ENCODE data around the gene EFR3B.
"Not testable (repeated sequence)": the region's sequence is repeated elsewhere in the genome, so short reads cannot be mapped to it uniquely, and the experiment has no call there.

Gene EFR3B

DNA sequence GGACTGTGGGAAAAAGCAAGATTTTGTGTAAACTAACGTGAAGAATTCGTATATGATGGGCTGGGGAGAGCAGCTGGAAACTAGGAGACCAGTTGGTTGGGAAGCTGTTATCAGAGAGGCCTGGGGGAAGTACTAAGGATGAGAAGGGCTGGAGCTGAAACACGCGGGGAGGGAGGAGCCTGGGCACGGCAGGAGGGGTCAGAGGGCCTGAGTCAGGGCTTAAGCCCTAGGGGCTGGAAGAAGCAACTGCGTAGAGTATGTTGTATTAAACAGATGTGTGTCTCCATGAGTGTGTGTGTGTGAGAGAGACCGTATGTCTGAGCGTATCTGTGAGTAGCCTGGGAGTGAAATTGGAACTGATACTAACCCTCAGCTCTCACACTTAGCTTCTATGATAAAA, 118.1 kb downstream of the EFR3B start:
- peak; percentile 4 for DNase-seq

DNA sequence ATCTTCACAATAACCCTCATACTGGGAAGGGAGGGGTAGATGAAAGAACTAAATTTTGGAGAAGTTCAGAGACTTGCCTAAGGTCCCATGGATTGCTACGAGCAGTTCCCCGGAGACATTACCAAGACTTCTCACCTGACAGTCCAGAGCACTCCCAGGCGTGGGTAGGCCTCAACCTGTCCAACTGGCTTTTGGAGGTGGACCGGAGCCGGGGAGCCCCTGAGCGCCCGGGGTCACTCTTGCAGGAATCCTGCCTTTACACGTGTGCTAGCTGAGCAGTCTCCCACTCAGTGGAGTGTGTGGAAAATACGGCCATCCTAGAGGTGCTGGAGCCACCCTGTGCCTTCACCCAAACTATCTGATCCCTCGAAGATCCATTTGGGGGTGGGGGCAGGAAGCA, 118.5 kb downstream of the EFR3B start:
- DNase-seq: no peak

- no peak for DNase-seq
Measured at GRCh38 chr2:25161055-25161781, 119.3 kb downstream of the EFR3B start.

GRCh38 chr2:25162061-25162460, 120.2 kb downstream of the EFR3B start:
- not testable (repeated sequence) for DNase-seq

GRCh38 chr2:25164561-25164960, 122.7 kb downstream of the EFR3B start:
- no peak for DNase-seq

DNA sequence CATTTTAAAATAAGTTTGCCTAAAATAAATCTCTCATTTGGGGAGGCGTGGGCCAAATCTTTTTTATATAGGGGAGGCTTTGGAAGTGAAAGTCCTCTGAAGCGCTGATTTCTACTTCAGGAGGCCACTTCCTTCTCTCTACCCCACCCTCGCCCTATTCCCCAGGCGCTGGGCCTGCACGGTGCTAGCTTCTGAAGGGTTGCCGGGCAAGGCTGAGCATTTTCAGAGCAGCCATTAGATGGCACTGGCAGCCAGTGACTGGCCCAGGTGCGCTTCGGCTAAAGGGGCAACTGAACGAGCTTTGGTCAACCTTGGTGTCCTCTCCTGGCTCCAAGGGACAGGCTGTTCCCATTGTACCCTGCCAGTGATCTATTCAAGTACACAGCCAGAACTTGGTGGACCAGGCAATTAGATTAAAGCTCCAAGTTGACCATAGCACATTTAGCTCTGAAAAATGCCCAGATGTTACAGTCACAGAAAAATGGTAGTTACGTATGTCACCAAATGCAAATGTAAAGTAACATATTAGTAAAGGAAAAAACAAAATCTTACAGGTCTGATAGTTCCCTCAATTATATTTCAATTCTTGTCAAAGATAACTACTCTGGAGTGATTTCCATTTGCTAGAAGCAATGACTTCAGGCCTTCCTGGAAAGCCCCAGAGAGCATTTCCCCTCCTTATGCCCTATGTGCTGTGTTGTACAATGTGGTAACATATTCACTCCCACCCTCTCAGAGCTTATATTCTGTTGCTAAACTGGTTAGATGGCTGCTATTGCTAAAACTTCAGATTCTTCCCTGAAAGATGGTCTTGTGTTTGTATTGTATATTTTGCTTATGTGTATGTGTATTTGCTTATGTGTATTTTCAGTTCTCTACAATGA, 124.4 kb downstream of the EFR3B start:
- DNase-seq: peak; percentile 70

DNA sequence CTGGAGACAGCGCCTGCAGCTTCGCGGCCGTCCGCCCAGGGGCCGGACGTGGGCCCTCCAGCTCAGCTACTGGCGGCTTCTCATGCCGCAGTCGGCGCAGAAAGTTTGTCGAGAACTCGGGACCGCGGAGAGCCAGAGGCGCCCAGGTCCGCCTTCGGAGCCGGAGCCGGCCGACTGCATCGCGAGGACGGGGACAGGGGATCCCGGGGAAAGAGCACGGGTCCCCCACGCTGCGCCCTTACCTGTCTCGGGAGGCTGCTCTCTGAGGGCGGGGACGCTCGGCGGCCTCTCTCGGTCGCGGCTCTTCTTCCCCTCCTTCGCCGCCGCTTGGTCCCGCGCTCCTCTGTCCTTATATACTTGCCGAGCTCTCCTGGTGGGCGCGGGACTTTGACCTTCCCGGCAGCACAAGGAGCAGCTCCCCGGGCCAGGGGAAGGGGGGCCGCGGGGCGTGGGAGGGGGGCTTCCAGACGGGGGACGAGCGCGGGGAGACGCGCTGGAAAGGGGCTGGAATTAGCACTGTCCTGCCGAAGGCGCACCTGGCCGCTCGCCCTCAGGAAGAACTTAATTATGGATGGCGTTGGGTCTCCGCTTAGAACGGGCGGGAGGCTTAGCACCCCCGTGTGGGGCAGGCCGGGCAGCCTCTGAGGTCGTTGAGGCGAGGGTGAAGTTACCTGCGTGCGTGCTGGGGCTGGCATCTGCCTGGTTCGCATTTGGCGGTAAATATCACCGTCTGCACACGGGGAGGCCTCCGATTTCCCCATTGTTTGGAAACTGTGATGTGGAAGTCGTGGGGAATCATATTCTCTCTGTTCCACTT, 126.6 kb downstream of the EFR3B start, which contains the start of gene POMC:
POMC (minus strand) TSS at position 325 of the 817 bp plus-strand sequence. CDS start 3,808 bp downstream, outside the sequence.
- peak; percentile 56 for DNase-seq

DNA sequence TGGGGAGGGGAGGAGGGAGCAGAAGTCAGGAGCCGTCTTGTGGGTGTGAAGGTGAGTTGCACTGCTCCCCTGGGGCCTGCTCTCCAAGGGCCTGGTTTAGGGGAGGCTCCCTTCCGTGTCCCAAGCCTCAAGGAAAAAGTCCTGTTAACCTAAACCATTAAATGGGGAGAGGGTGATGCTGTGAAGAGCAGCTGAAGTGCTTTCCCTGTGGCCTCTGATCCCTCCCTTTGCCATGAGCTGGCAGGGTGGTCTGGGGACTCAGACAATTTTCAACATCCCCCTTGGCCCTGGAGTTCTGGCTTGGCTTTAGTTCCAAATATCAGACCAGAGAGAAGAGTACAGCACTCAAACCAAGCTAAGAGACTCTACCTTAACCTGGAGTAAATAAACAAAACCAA, 127.2 kb downstream of the EFR3B start:
- no peak for DNase-seq

- no peak for DNase-seq
Measured at GRCh38 chr2:25170888-25171287, 129.0 kb downstream of the EFR3B start.

DNA sequence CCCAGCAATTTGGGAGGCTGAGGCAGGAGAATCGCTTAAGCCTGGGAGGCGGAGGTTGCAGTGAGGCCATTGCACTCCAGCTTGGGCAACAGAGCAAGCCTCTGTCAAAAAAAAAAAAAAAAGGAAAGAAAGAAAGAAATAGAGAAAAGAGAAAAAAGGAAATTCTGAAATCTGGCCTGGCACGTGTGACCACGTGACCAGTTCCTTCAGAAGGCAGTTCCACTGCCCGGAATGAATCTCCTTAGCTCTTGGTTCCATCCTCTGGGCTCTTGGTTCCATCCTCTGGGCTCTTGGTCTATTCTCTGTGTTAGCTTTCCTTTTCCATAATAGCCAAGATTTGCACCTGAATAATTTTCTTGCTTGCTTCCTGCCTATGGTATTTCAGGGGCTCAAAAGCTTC, 131.8 kb downstream of the EFR3B start:
- DNase-seq: no peak

- no peak for DNase-seq
Measured at GRCh38 chr2:25174192-25174861, 132.5 kb downstream of the EFR3B start.

GRCh38 chr2:25176138-25176537, 134.3 kb downstream of the EFR3B start:
- no peak for DNase-seq

GRCh38 chr2:25176541-25177181, 134.8 kb downstream of the EFR3B start:
- no peak for DNase-seq

GRCh38 chr2:25177211-25177611, 135.3 kb downstream of the EFR3B start:
- DNase-seq: no peak

DNA sequence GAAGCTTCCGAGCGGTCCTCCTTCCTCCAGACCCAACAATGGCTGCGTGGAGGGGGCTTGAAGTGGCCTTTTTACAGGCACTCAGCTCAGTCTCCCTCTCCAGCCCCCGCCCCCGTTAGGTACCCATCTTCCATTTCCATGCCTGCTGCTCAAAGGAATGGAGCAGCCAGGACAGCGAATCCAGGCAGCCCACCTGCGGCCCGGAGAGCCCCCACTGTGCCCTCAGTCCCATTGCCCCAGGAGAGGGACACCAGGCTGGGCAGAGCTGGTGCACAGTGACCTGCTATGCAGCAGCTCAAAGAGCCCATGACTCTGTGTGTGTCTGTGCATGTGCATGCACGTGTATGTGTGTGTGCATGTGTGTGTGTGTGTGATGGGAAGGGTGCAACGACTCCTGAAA, 137.1 kb downstream of the EFR3B start:
- no peak for DNase-seq

- DNase-seq: no peak
Measured at GRCh38 chr2:25184254-25184653, 142.4 kb downstream of the EFR3B start.

- DNase-seq: peak; percentile 9
Measured at GRCh38 chr2:25187729-25188350, 146.0 kb downstream of the EFR3B start.

DNA sequence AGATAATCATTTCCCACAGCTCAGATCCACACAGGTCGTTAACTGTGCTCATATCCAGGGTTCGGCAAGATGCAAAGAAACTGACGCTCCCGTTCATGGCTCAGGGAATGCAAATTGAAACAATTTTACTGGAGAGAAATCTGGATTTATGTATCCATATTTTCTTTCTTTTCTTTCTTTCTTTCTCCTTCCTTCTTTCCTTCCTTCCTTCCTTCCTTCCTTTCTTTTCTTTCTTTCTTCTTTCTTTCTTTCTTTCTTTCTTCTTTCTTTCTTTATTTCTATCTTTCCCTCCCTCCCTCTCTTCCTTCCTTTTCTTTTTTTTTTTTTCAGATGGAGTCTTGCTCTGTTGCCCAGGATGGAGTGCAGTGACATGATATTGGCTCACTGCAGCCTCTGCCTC, 146.5 kb downstream of the EFR3B start:
- DNase-seq: no peak

GRCh38 chr2:25190536-25190935, 148.7 kb downstream of the EFR3B start:
- DNase-seq: peak; percentile 80

DNA sequence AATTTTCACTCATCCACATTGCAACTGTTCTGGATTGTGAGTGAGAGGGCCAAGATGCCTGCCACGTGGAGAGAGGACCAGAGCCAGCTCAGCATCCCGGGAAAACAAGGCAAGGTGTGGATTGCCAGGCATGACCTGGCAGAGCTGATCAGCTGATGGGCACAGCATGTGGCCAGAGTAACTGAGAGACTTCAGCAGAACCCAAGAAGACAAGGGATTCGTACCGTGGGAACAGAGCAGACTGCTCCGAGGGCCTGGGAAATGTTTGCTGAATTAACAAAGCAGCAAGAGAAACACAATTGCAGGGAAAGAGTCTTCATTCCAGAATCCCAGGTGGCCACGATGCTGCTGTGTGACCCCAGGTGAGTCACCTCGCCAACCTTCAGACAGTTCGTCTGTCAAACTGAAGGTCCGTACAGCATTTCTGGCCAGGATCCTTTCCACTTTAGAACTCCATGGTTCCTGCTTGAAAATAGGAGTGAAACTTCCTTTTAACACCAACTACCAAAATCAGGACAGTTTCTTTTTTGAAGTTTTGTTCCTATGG, 152.8 kb downstream of the EFR3B start:
- no peak for DNase-seq

All from NCI-H69 (cell line).